Measurements from ENCODE around the gene ADISSP. TPM values are rescaled to one million over a fixed set of nuclear protein-coding genes. Genes with fewer than 3 reads are reported as not detected.

ADISSP gene
- total RNA-seq, 1 donor from 2014 or later, result 7.7 TPM

GRCh38 chr20:3781153-3781910 is 13.8 kb upstream of the ADISSP start, which contains the start of gene SPEF1:
Gene SPEF1 (minus strand): TSS chr20:3781448. CDS start chr20:3781287, 161 bp downstream.
- DNase-seq (ENCODE audit: low spot score), result peak; percentile 99

- no peak for DNase-seq (ENCODE audit: low spot score)
Measured at GRCh38 chr20:3778976-3779375, 11.4 kb upstream of the ADISSP start.

- DNase-seq (ENCODE audit: low spot score), result peak; percentile 60
Measured at GRCh38 chr20:3777716-3778629, 10.4 kb upstream of the ADISSP start.

- no peak for DNase-seq (ENCODE audit: low spot score)
Measured at GRCh38 chr20:3777381-3777715, 9.8 kb upstream of the ADISSP start.

- DNase-seq (ENCODE audit: low spot score), result no peak
Measured at GRCh38 chr20:3775457-3776108, 8.0 kb upstream of the ADISSP start.

- DNase-seq (ENCODE audit: low spot score), result no peak
Measured at GRCh38 chr20:3771552-3772058, 4.1 kb upstream of the ADISSP start.

- peak; percentile 85 for DNase-seq (ENCODE audit: low spot score)
Measured at GRCh38 chr20:3768342-3769130, 983 bp upstream of the ADISSP start.

- no peak for DNase-seq (ENCODE audit: low spot score)
Measured at GRCh38 chr20:3767110-3767426, 485 bp downstream of the ADISSP start.

GRCh38 chr20:3766422-3767109 is 987 bp downstream of the ADISSP start:
- no peak for DNase-seq (ENCODE audit: low spot score)

- DNase-seq (ENCODE audit: low spot score), result no peak
Measured at GRCh38 chr20:3765171-3765882, 2.2 kb downstream of the ADISSP start.

GRCh38 chr20:3764659-3765058 is 2.9 kb downstream of the ADISSP start:
- no peak for DNase-seq (ENCODE audit: low spot score)

GRCh38 chr20:3763671-3764601 is 3.6 kb downstream of the ADISSP start:
- DNase-seq (ENCODE audit: low spot score), result no peak

- no peak for DNase-seq (ENCODE audit: low spot score)
Measured at GRCh38 chr20:3760655-3761348, 6.8 kb downstream of the ADISSP start.

GRCh38 chr20:3759884-3760283 is 7.7 kb downstream of the ADISSP start:
- no peak for DNase-seq (ENCODE audit: low spot score)

- peak; percentile 71 for DNase-seq (ENCODE audit: low spot score)
Measured at GRCh38 chr20:3759316-3759823, 8.2 kb downstream of the ADISSP start.

GRCh38 chr20:3758566-3758965 is 9.0 kb downstream of the ADISSP start:
- DNase-seq (ENCODE audit: low spot score), result no peak

- no peak for DNase-seq (ENCODE audit: low spot score)
Measured at GRCh38 chr20:3757268-3757667, 10.3 kb downstream of the ADISSP start.
